HuH-7 (cell line): ENCODE measurements around the gene GIGYF1.
A peak's percentile ranks its signal among the peaks of the same experiment; 100 is the strongest.

Source experiments
- DNase-seq: peaks from one replicate; pipeline ENCODE4 v3.0.0; 2011; ENCODE audit warnings: low spot score

Gene GIGYF1

DNA sequence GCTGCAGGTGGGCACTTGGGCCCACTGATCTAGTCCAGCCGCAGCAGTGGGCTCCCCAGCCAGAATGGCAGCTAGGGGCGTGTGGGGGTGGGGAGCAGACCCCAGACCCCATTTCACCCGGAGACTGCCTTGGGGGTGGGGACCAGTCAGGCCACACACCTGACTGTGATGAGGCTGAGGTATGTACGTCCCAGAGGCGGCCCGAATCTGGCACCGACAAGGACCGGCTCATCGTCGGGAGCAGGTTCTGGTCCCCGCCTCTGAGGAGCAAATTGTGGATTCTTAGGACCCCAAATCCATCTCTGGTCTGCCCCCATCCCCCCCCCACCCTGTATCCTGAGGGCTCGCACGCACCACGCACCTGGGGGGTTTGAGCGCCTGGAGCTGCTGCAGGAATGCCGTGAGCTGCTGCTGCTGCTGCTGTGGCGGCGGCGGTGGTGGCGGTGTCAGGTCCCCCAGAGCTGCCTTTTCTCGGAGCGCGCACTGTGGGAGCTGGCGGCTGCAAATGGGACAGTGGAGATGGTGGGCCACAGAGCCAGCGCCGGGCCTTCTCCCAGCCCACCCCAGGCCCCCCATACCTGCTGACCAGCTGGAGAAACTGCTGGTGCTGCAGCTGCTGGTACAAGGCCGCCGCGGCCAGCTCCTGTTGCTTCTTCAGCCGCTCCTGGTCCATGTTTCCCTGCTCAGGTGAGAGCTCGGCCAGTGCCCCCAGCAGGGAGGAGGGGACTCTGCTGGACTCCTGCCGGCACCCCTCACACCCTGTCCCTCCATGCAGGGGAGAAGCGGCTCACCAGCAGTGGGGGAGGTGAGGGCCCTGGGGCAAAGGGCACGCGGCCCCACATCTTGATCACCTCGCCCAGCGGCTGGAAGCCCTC, 10.2 kb downstream of the GIGYF1 start:
- DNase-seq, result no peak

DNA sequence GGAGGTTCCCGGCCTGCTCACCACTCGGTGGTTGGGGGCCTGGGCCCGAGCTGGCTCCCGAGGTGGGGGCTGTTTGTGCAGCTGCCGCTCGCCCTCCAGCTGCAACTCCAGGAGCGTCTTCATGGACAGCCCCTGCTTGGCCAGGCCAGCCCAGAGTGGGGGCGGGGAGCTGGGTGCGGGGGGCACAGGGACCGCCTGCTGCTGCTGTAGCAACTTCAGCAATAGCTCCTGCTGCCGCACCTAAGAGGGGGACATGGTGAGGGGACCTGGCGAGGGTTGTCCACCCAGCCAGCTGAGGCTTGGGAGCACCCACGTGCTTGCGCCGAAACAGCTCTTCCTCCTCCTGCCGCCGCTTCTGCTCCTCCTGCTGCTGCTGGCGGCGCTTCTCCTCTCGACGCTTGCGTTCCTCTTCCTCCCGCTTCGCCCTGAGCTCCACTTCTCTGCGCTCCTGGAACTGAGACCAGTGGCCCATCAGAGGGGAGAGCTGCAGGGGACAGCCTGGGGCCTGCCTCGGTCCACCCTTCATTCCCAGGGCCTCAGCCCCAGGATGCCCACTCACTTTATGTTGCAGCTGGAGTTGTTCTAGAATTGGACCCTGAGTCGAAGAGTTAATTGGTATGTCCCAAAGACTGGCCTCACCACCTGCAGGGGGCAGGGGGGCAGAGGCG, 10.9 kb downstream of the GIGYF1 start:
- no peak for DNase-seq

DNA sequence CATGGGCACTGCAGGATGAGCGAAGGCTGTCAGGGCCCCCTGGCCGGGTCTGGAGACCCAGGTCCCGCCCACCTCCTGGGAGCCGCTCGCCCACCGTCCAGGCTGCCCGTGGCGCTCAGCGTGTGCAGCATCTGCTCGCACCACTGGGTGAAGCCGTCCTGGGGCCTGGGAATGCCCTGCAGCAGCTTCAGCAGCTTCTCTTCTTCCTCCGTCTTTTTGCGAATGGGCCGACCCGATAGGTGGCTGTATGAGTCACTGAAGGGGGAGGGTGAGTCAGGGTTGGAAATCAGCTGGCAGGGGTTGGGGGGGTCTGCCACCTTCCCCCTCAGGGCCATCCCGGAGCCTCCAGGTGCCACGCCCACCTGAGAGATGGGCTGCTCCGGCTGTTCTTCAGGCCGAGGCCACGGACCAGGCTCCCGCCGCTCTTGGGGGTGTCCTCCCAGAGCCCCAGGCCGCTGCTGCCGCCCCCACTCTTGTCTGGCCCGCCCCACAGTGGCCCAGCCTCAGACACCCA, 11.8 kb downstream of the GIGYF1 start:
- no peak for DNase-seq

DNA sequence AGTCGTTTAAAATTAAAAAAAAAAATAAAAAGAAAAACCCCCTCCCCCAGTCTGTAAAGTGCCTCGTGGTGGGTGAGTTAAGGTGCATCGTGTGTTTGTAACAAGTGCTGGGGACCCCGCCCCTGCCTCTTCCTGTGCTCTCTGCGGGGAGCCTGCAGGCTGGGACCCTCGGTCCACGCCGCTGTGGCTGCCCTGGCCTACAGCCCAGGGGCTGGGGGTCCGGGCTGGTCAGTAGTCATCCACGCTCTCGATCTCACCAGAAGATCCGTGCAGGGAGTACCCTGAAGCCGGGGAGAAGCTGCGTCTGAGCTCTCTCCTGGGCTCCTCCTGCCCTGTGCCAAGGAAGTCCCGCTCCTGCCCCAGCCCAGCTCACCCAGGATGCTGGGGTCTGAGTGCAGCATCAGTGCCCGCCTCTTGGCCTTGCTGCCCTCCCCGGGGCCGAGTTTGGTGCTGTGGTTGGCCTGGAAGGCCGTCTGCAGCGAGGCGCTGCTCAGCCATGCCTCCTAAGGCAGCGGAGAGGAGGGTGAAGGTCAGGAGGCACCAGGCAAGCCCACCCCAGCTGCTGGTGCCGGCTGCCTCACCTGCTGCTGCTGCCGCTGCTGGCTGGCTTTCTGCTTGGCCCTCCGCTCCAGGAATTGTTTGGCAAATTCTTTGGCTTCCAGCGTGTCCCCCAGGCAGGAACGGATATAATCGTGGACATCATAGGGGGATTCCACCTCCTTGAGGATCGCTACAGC, 12.4 kb downstream of the GIGYF1 start:
- no peak for DNase-seq

DNA sequence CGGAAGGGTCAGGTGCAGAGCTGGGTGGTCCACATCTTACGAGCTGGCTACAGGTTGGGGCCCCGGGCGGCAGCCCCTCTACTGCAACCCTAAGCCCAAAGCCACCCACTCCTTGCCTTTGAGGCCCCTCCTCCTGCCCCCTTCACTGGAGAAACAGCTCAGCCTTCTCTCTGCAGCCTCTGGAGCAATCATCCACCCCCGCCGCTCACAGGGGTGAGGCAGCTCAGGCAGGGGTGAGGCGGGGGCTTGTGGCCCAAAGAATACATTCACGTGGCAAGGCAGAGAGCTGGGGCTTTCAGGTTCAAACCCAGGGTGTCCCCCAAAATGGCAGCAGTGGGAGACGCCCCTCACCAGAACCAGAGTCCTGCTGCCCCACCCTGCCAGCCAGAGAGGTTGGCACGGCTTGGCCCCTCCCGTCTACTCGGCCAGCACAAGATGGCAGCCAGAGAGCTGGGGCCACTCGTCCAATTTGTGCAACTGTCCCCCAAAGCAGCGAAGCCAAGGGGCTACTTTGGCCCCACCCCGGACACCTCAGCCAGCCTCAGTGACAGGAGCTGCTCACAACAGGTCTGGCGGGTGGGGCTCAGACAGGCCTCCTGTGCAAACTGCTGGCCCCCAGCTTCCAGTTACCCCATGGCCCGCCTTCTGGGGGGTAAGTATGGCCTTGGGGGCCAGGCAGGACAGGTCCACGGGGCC, 13.3 kb downstream of the GIGYF1 start:
- no peak for DNase-seq

DNA sequence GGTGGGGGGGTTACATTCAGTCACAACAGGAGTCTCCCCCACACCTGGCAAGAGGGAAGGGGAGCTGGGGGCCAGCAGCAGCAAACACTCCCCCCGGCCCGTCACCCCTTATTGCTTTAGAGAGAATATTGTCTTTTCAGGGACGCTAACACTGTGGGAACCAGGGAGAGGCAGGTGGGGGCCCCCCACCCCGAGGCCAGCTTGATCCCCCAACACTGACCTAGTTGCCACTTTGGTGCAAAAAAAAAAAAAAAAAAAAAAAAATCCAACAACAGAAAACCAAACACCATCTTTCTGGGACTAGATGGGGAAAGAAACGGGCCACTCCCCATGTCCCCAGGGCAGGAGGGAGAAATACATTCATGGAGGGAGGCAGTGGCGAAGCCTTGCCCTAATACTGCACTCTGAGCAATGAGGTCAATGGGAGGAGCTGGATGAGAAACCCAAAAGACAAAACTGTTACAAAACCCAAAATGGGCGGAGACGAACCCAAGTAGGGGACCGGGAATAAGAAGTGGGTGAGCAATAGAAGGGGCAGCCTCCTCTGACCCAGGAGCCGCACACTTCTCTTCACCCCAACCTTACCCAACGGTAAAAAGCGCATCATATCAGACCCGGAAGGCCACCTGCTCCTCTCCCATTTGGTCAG, 14.0 kb downstream of the GIGYF1 start:
- peak; percentile 32 for DNase-seq

DNA sequence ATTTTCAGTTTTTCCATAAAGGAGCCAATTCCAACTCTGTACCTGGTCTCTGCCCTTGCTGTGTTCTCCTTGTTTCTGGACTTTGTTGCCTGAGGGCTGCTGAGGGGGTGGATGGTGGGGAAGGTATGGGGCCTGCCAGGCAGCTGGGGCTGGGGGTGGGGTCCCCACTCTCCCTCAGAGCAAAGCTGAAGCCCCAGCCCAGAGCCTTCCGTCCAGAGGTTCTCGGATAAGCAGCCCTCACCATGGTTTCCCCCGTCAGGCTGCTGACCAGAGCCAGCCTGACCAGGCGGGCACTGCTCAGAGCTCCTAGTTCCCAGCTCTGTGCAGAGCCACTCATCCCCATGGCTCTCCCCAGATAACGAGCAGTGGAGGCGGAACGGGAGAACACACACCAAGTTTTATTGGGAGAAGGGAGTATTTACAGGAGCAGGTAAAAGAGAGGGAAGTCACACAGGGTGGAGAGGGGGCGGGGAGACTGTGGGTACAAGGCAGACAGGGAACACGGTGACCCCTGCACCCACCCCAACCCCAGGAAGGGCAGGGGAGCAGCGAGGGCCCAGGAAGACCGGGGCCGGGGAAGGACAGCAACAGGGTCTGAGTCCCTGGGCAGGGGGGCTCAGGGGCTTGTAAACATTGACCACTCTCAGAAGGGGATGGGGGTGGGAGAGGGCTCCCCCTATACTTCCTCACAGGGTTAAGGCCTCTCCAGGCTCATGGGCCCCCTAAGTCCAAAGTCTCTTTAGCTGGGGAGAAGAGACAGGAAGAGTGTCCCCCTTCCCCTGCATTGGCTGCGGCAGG, 14.7 kb downstream of the GIGYF1 start:
- peak; percentile 32 for DNase-seq

DNA sequence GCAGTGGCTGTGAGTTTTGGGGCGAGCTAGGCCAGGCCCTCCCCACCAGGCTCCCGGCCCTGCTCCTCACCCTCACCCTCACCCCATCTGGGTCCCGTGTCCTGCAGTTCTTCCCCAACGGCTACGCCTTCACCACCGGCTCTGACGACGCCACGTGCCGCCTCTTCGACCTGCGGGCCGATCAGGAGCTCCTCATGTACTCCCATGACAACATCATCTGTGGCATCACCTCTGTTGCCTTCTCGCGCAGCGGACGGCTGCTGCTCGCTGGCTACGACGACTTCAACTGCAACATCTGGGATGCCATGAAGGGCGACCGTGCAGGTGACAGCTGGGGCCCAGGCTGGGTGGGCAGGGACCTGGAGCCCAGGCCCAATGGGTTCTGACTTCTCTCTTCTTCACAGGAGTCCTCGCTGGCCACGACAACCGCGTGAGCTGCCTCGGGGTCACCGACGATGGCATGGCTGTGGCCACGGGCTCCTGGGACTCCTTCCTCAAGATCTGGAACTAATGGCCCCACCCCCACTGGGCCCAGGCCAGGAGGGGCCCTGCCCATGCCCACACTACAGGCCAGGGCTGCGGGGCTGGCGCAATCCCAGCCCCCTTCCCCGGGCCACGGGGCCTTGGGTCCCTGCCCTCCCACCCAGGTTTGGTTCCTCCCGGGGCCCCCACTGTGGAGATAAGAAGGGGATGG, 15.6 kb downstream of the GIGYF1 start:
- peak; percentile 20 for DNase-seq

DNA sequence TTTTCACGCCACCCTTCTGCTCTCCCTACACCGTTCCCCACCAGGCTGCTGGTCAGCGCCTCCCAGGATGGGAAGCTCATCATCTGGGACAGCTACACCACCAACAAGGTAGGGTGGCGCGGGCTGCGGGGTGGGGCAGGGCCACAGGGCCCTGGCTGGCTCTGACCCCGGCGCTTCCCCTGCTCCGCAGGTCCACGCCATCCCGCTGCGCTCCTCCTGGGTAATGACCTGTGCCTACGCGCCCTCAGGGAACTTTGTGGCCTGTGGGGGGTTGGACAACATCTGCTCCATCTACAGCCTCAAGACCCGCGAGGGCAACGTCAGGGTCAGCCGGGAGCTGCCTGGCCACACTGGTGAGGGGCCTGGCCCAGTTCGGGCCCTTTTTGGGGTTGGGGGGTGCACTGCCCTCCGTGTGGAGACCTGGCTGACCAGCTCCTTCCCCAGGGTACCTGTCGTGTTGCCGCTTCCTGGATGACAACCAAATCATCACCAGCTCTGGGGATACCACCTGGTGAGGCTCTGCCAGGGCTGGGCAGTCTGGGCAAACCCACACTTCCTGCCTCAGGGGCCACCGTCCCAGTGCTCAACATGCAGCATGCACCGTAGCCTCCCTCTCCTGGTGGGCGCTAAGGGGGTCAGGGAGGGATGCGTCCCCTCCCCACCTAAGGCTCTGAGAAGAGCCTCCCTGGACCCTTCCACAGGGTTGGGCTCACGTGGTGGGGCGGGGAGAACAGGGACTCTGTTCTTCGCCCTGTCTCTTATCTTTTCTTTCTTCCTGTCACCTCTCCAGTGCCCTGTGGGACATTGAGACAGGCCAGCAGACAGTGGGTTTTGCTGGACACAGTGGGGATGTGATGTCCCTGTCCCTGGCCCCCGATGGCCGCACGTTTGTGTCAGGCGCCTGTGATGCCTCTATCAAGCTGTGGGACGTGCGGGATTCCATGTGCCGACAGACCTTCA, 16.5 kb downstream of the GIGYF1 start:
- peak; percentile 20 for DNase-seq

DNA sequence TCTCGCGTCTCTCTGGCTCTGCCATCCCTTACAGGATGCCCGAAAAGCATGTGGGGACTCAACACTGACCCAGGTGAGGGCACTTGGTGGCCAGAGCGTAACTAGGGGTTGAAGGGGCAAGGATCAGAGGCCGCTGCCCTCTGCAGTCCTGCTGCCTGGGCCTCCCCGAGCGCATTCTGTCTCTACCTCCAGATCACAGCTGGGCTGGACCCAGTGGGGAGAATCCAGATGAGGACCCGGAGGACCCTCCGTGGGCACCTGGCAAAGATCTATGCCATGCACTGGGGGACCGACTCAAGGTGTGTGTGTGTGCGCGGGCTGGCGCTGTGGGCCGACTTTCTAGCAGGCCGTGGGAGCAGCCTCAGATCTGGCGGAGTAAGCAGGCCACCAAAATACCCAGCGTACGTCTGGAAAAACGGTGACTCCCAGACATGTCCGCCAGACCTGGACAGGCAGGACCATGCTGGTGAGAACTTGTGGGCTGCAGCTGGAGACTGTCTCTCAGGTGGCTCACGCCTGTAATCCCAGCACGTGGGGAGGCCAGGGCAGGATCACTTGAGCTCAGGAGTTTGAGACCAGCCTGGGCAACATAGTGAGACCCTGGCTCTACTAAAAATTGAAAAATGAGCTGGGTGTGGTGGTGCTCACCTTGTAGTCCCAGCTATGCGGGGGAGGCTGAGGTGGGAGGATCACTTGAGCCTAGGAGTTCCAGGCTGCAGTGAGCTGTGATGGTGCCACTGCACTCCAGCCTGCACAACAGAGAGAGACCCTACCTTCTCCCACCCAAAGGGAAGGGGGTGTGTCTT, 17.3 kb downstream of the GIGYF1 start:
- DNase-seq, result peak; percentile 10

DNA sequence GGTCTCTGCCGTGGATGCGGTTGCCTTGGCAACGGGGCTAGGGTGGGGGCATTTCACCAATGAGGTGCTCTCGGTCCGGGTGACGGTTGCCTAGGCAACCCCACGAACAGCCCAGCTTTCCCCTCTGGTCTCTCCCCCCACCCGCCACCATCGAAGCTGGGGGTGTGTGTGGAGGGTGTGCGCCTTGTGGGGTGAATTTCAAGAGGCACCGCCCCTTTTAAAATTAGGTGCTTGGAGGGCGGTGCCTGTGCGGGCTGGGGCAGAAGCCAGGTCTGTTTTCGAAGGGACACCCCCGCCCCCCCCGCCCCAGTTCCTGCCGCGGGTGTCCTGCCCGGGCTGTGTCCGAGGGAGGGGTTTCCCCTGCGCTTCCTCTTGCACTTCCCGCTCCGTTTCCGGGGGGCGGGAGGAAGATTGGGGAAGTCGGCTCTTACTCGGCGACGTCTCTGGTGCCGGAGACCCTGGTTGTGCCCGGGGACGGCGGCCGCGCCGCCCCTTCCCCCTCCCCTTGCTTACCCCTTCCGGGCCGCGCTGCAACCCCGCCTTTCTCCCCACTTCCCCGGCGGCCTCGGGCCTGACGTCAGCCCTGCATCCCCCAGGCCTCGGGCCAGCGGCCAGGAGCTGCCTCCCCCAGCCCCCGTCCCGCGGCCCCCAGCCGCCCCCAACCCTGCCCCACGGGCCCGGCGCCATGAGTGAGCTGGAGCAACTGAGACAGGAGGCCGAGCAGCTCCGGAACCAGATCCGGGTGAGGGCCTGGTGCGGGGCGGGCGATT, 18.3 kb downstream of the GIGYF1 start:
- peak; percentile 44 for DNase-seq

DNA sequence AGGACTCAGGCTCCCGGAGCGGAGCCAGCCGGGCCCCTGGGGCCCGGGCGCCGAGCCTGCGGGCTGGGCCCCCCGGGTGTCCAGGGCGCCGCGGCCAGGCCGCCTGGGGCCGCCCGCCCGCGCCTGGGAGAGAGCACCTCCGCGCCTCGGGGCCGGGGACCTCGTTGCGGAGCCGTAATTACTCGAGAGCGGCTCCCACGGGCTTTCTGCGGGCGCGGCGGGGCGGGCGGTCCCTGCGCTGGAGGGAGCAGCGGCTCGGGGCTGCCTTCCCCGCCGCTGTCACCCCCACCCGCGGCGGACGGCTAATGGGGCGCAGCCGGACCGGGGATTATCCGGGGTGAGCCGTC, 19.0 kb downstream of the GIGYF1 start:
- peak; percentile 38 for DNase-seq

DNA sequence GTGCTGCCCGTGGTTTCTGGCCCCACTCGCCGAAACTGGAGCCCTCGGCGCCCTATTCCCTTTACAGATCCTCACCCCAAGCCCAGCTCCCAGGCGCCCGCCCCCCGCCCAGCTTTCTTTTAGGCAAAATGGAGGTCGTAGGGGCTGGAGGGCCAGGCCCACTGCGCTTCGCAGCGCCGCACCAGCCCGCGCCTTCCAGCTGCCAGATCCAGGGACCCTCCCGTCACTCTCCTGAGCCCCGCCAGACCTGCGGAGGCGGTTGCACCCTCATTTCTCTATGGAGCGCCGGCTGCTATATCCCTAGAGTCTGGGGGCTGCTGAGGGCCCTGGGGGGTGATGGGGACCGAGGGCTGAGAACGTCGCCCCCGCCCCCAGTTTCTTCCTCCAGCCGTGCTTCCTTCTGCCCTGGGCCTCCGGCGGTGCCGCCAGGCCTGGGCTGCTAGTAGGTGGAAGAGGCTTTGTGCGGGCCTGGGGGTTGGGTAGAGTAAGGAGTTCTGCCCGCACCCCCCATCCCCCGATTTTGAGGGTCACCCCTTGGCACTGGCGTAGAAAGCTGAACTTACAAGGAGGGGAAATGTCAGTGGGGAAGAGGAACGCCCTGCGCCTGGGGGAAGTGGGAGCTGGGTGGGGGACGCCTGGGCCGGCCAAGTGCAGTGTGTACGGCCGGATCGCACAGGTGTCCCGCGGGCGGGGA, 19.5 kb downstream of the GIGYF1 start:
- DNase-seq, result peak; percentile 41

DNA sequence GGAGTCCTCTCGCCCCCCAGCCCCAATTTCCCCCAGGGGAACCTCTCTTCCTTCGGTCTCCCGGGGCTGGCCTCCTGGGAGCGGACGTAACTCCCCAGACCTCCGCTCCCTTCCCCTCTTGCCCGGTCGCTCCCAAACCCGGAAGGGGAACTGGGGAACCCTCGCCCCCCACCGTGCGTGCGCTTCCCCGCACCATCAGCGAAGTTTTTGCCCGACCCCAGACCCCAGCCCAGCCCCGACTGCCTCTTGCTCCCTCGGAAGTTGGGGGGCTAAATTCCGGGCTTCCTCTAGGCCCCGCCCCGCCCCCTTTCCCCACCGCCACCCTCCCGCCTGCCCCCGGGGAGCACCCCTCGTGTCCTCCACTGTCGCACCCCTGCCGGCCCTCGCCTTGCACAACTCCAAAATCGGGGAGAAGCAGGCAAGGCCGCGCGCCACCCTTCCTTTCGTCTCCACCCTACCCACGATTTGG, 20.1 kb downstream of the GIGYF1 start:
- DNase-seq, result peak; percentile 42

DNA sequence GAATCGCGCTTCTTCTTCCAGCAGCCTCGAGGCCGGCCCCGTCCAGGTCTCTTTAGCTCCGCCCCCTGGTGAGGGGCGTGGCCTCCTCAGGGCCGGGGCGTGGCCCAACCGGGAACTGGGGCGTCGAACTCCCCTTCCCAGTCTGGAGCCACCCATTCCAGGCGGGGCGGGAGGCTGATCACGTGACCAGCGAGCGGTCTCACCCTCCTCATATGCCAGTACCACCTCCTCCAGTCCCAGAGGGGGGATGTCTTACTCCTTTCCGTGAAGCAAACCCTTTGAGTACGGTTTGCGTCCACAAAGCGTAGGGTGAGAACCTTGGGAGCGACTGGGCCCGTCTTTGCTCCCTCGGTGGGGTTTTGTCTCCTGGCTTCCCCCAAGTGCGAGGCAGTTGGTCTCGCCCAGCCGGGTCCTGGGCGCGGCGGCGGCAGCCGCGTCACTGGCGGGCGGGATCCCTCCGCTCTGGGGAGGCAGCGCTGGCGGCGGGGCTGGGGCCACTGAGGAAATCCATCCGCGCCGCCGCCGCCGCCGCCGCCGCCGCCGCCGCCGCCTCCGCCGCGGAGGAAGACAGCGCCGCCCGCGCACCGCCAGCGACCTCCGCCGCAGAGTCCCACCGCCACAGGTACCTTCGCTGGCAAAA, 20.6 kb downstream of the GIGYF1 start, which contains the start of gene GNB2:
TSS of gene GNB2 (plus strand) at position 439 of the 640 bp plus-strand sequence. CDS start 2,526 bp downstream, outside the sequence.
- peak; percentile 99 for DNase-seq
